Activated B cell treated with CpG ODN at 0.5 μM for 24 hours (primary cell): Measurements from ENCODE around the gene SH3GL3. TPM values are rescaled to one million over a fixed set of nuclear protein-coding genes. Genes with fewer than 3 reads are reported as not detected.

Experiments
- ATAC-seq: fragments of 200-7000 bp; cut with Tn5 transposase; one replicate; pipeline ENCODE4 v1.10.0; 2021; ENCODE audit warnings: low read depth, mild to moderate bottlenecking, moderate library complexity
- CTCF ChIA-PET: fragments of 350-600 bp; sonication (Branson Sonifier 250); formaldehyde crosslinking; loops from one replicate; lab custom pipeline; 2021; ENCODE audit warnings: antibody characterized with exemption; lab: Charles Lee
- POLR2A ChIA-PET: fragments of 350-600 bp; sonication (Branson Sonifier 250); formaldehyde crosslinking; loops from one replicate; lab custom pipeline; 2021; ENCODE audit warnings: antibody characterized with exemption; lab: Charles Lee
- DNase-seq: peaks from one replicate; pipeline ENCODE4 v3.0.0; 2022
- H3K27ac Mint-ChIP-seq: one replicate; pipeline ENCODE4 v1.8.0; 2020; ENCODE audit warnings: mixed read lengths
- H3K27me3 Mint-ChIP-seq: one replicate; pipeline ENCODE4 v1.8.0; 2021; ENCODE audit warnings: mixed read lengths
- H3K36me3 Mint-ChIP-seq: one replicate; pipeline ENCODE4 v1.8.0; 2021; ENCODE audit warnings: low read depth, mixed read lengths
- H3K4me1 Mint-ChIP-seq: one replicate; pipeline ENCODE4 v1.8.0; 2021; ENCODE audit warnings: mixed read lengths
- H3K4me3 Mint-ChIP-seq: one replicate; pipeline ENCODE4 v1.8.0; 2020; ENCODE audit warnings: mild to moderate bottlenecking, mixed read lengths
- H3K9me3 Mint-ChIP-seq: one replicate; pipeline ENCODE4 v1.8.0; 2020; ENCODE audit warnings: mixed read lengths
- CTCF ChIP-seq: fragments of 200-600 bp; IDR thresholded peaks from one replicate; pipeline ENCODE4 v1.8.0; 2022; ENCODE audit warnings: antibody characterized with exemption, mild to moderate bottlenecking
- intact Hi-C: fragments of 100-400 bp; cut with micrococcal nuclease; formaldehyde crosslinking; loops from one replicate; pipeline ENCODE4 v1.15.1; 2024
- total RNA-seq: library from RNA; stranded (reverse); gene quantifications from 2 replicates; pipeline ENCODE4 v1.2.3, GENCODE V29; 2022

Gene SH3GL3
- total RNA-seq, 1 donor from 2014 or later: not detected

GRCh38 chr15:83486363-83486762 is 39.2 kb downstream of the SH3GL3 start:
- ChIA-PET CTCF (no interaction called here), POLR2A (no interaction called here)
- peaks cover 16% of the 10 kb centered on the region for H3K9me3 Mint-ChIP-seq
- H3K27me3 Mint-ChIP-seq: no peaks in the 10 kb centered on the region
- no peaks in the 10 kb centered on the region for H3K4me1 Mint-ChIP-seq
- DNase-seq: no peak
- no peak overlapping the region for H3K4me3 Mint-ChIP-seq
- intact Hi-C loops: no loop called here
- no peak for TF ChIP-seq CTCF
- no peak for ATAC-seq
- no peak overlapping the region for H3K27ac Mint-ChIP-seq
- no peaks in the 10 kb centered on the region for H3K36me3 Mint-ChIP-seq

GRCh38 chr15:83487519-83487918 is 40.4 kb downstream of the SH3GL3 start:
- TF ChIP-seq CTCF: no peak
- no peaks in the 10 kb centered on the region for H3K27me3 Mint-ChIP-seq
- POLR2A ChIA-PET: no interaction called here

DNA sequence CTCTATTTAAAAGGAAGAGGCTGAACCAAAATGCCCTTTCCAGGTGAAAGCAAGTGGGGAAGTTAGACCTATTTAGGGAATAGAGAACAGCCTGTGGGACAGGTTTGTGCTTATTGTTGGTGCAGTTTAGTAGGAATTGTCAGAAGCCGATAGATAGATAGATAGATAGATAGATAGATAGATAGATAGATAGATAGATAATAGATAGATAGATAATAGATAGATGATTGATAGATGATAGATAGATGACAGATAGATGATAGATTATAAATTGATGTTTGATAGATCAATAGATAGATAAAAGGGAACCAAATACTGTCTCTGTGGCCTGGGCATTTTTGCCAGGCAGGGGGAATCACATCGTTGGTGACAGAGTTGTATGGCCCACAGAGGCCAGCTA is 42.5 kb downstream of the SH3GL3 start:
- CTCF ChIA-PET: no interaction called here
- intact Hi-C loops: no loop called here
- no peak for TF ChIP-seq CTCF
- DNase-seq: no peak
- Mint-ChIP-seq H3K4me1 (no peaks in the 10 kb centered on the region), H3K9me3 (peaks cover 11% of the 10 kb centered on the region), H3K4me3 (no peak overlapping the region), H3K27me3 (no peaks in the 10 kb centered on the region), H3K36me3 (no peaks in the 10 kb centered on the region), H3K27ac (no peak overlapping the region)
- no peak for ATAC-seq
- POLR2A ChIA-PET: no interaction called here

More at GRCh38 chr15:83487519-83487918, 40.4 kb downstream of the SH3GL3 start:
- Mint-ChIP-seq H3K36me3 (no peaks in the 10 kb centered on the region), H3K9me3 (peaks cover 16% of the 10 kb centered on the region), H3K4me1 (no peaks in the 10 kb centered on the region), H3K27ac (no peak overlapping the region), H3K4me3 (no peak overlapping the region)
- CTCF ChIA-PET: no interaction called here
- no peak for ATAC-seq
- no peak for DNase-seq
- intact Hi-C loops: no loop called here

GRCh38 chr15:83491486-83491885 is 44.3 kb downstream of the SH3GL3 start:
- peaks cover 3% of the 10 kb centered on the region for H3K9me3 Mint-ChIP-seq
- intact Hi-C loops: no loop called here
- no peak for TF ChIP-seq CTCF
- DNase-seq (no peak), ATAC-seq (no peak)
- peaks cover 2% of the 10 kb centered on the region for H3K27me3 Mint-ChIP-seq
- H3K4me1 Mint-ChIP-seq: no peaks in the 10 kb centered on the region
- no peaks in the 10 kb centered on the region for H3K36me3 Mint-ChIP-seq
- H3K27ac Mint-ChIP-seq: no peak overlapping the region
- CTCF ChIA-PET: no interaction called here
- no peak overlapping the region for H3K4me3 Mint-ChIP-seq
- POLR2A ChIA-PET: no interaction called here

DNA sequence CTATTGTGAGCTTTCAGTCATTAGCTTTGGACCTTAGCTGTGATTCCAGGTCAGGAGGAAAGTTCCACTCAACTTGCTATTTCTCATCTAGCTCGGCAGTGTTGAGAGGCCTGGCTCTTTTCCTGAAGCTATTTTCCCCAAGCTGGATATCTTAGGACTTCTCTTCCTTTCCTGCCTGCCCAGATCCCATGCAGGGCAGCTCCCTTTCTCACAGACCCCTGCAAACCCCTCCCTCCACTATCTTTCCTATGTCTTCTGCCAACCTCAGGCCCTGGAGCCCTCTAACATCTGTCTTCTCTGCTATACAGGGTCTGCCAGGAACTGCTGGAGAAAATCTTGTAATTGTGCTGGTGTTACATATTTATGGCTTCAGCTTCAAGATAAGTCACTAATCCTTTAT is 49.6 kb downstream of the SH3GL3 start:
- Mint-ChIP-seq H3K36me3 (no peaks in the 10 kb centered on the region), H3K4me3 (no peak overlapping the region), H3K27me3 (peaks cover 2% of the 10 kb centered on the region), H3K9me3 (peaks cover 12% of the 10 kb centered on the region), H3K27ac (no peak overlapping the region), H3K4me1 (no peaks in the 10 kb centered on the region)
- ChIA-PET CTCF (no interaction called here), POLR2A (no interaction called here)
- TF ChIP-seq CTCF: no peak
- intact Hi-C loops: no loop called here
- ATAC-seq (no peak), DNase-seq (no peak)
